SH-SY5Y (cell line): ENCODE measurements around the gene NAALADL1.

ENCODE experiments used
- GATA2 ChIP-seq: IDR thresholded peaks from 2 replicates; pipeline ENCODE4 v1.6.1; 2011; ENCODE audit warnings: mild to moderate bottlenecking, low read depth, low read length
- GATA3 ChIP-seq: IDR thresholded peaks from 2 replicates; pipeline ENCODE4 v1.6.1; 2011; ENCODE audit warnings: low read depth, mild to moderate bottlenecking, low read length, moderate library complexity

The NAALADL1 gene

GRCh38 chr11:65045728-65046127 is 12.6 kb downstream of the NAALADL1 start:
- no peak for TF ChIP-seq GATA2
- no peak for TF ChIP-seq GATA3

- TF ChIP-seq GATA2 (no peak), GATA3 (no peak)
Measured at GRCh38 chr11:65045061-65045460, 13.3 kb downstream of the NAALADL1 start.

- TF ChIP-seq GATA2 (no peak), GATA3 (no peak)
Measured at GRCh38 chr11:65043881-65044501, 14.4 kb downstream of the NAALADL1 start.

GRCh38 chr11:65042891-65043290 is 15.5 kb downstream of the NAALADL1 start:
- TF ChIP-seq GATA3 (no peak), GATA2 (no peak)

- TF ChIP-seq GATA3 (no peak), GATA2 (no peak)
Measured at GRCh38 chr11:65040847-65041622, 17.3 kb downstream of the NAALADL1 start, which contains the start of gene SAC3D1. TSS of gene SAC3D1 (plus strand) at chr11:65041210. CDS start at chr11:65041293, 83 bp downstream.

- no peak for TF ChIP-seq GATA3
- TF ChIP-seq GATA2: no peak
Measured at GRCh38 chr11:65040520-65040846, 17.9 kb downstream of the NAALADL1 start.

- TF ChIP-seq GATA3 (no peak), GATA2 (no peak)
Measured at GRCh38 chr11:65036931-65037330, 21.4 kb downstream of the NAALADL1 start.

GRCh38 chr11:65035579-65035978 is 22.8 kb downstream of the NAALADL1 start:
- TF ChIP-seq GATA2 (no peak), GATA3 (no peak)

GRCh38 chr11:65034423-65034822 is 23.9 kb downstream of the NAALADL1 start:
- TF ChIP-seq GATA3: no peak
- no peak for TF ChIP-seq GATA2

GRCh38 chr11:65032216-65032615 is 26.1 kb downstream of the NAALADL1 start:
- TF ChIP-seq GATA2 (no peak), GATA3 (no peak)

- TF ChIP-seq GATA2: no peak
Measured at GRCh38 chr11:65027213-65028067, 30.9 kb downstream of the NAALADL1 start, which contains the start of gene SNX15. TSS of gene SNX15 (plus strand) at chr11:65027439. CDS start at chr11:65027538, 99 bp downstream.

- no peak for TF ChIP-seq GATA3
- TF ChIP-seq GATA2: no peak
Measured at GRCh38 chr11:65026810-65027209, 31.5 kb downstream of the NAALADL1 start.

- no peak for TF ChIP-seq GATA3
- TF ChIP-seq GATA2: no peak
Measured at GRCh38 chr11:65021509-65021908, 36.8 kb downstream of the NAALADL1 start.

GRCh38 chr11:65021003-65021402 is 37.4 kb downstream of the NAALADL1 start:
- no peak for TF ChIP-seq GATA2
- no peak for TF ChIP-seq GATA3
